ENCODE measurements around the gene ATP6V1B1.
A peak's percentile ranks its signal among the peaks of the same experiment; 100 is the strongest.

The ATP6V1B1 gene

DNA sequence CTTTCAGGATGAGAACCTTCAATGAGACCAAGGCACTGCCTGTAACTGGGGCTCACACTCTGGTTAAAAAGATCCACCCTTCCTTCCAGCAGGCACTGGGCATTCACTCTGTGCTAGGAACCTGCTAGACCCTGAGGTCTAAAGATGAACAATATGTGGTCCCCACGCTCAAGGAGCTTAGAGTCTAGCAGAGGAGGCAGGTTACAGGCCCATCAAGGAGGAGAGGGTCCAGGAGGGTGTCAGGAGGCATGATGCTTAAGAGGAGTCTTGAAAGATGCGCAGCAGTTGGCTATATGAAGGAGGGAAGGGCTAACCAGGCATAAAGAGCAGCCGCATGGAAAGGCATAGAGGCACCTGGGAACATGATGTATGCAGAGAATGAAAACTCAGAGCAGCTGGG is 47.3 kb downstream of the ATP6V1B1 start:
- H3K9me3 Mint-ChIP-seq = no peaks in the 10 kb centered on the region
- DNase-seq = no peak
- H3K4me1 Mint-ChIP-seq = peaks cover 23% of the 10 kb centered on the region
- peaks cover 20% of the 10 kb centered on the region for H3K36me3 Mint-ChIP-seq (ENCODE audit: low read depth)
- H3K27ac Mint-ChIP-seq = peak overlapping the region; percentile 7
- H3K27me3 Mint-ChIP-seq (ENCODE audit: low read depth, poor library complexity) = peaks cover 9% of the 10 kb centered on the region
- H3K4me3 Mint-ChIP-seq = no peak overlapping the region
- TF ChIP-seq, protein P1, sequence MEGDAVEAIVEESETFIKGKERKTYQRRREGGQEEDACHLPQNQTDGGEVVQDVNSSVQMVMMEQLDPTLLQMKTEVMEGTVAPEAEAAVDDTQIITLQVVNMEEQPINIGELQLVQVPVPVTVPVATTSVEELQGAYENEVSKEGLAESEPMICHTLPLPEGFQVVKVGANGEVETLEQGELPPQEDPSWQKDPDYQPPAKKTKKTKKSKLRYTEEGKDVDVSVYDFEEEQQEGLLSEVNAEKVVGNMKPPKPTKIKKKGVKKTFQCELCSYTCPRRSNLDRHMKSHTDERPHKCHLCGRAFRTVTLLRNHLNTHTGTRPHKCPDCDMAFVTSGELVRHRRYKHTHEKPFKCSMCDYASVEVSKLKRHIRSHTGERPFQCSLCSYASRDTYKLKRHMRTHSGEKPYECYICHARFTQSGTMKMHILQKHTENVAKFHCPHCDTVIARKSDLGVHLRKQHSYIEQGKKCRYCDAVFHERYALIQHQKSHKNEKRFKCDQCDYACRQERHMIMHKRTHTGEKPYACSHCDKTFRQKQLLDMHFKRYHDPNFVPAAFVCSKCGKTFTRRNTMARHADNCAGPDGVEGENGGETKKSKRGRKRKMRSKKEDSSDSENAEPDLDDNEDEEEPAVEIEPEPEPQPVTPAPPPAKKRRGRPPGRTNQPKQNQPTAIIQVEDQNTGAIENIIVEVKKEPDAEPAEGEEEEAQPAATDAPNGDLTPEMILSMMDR (IDR thresholded peaks at IDR 0.05) = no peak

DNA sequence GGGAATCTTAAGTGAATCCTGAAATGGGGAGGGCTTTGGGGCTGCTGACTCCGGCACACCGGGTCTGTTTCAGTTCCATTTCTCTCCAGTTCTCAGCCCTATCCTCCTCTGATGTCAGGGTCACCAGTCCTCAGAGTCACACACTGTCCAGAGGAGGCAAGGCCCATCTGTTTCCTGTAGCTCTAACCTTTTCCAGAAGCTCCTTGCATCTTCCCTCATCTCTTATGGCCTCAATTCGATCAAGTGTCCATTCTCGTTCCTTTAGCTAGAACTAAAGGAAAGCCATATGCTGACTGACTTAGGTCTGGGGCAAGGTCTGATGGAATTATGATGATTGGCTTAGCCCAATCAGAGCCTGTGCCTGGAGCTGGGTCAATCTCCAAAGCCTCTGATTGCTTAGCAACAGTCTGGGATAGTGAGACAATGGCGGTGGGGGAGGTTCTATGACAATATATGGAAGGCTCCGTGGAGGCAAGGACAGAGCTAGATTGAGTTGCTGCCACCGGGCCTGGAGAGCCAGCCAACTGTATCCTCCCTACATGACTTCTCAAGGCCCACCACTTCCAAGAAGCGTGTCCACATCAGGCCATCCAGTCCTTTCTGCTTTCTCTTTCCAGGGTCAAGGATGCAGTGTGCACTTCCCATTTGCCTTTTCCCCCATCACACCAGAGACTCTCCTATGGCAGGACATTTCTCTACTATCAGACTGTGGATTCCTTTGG is 48.0 kb downstream of the ATP6V1B1 start:
- DNase-seq = no peak
- Mint-ChIP-seq H3K9me3 (no peaks in the 10 kb centered on the region), H3K4me1 (peaks cover 19% of the 10 kb centered on the region), H3K27ac (peak overlapping the region; percentile 7), H3K36me3 (ENCODE audit: low read depth) (peaks cover 25% of the 10 kb centered on the region), H3K27me3 (ENCODE audit: low read depth, poor library complexity) (peaks cover 9% of the 10 kb centered on the region), H3K4me3 (no peak overlapping the region)
- TF ChIP-seq, protein P1 (IDR thresholded peaks at IDR 0.05) = no peak

DNA sequence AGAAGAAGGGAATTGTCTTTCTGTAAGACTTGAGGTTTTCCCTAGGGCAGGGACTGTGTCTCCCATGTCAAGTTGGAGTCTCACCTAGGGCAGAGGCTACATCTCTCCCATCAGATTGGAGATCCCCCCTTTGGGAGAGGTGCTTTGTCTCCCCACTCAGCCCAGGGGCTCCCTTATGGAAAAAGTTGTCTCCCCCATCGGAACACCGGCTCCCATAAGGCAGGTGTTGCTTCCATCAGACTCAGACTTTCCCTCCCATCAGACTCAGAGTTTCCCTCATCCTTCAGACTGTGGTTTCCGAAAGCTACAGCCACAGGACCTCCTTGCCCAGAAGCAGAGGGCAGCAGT is 48.5 kb downstream of the ATP6V1B1 start:
- no peak overlapping the region for H3K4me3 Mint-ChIP-seq
- DNase-seq = no peak

DNA sequence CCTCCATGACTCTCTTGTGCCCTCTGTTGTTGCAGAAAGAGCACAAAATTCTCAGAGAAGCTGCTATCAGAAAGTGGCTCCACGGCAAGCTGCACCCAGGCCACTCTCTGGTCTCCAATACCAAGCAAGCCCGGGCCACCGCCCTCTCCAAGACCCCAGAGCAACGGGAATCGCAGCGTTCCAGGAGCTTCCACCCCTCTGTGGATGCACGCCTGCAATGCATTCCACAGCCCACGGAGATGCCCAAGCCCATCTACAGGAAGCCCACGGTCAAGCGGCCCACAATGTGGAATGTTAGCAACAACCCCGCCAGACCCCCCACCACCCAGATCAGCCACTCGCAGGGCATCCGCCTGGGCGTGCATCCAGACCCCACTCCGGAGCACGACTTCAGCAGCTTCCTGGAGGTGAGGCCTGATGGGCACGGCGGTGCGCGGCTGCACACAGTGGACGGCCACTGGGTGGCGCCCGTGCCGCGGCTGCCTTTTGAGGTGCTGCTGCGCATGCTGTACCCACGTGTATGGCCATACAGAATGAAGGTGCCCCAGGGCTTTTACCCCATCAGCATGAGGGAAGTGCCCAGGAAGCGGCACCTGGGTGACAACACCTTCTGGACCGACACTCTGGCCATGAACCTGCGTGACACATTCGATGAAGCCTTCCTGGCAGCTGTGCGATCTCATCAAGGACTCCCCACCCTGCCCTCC is 49.0 kb downstream of the ATP6V1B1 start:
- Mint-ChIP-seq H3K4me1 (peaks cover 19% of the 10 kb centered on the region), H3K9me3 (no peaks in the 10 kb centered on the region), H3K27me3 (ENCODE audit: low read depth, poor library complexity) (peaks cover 9% of the 10 kb centered on the region), H3K4me3 (no peak overlapping the region), H3K36me3 (ENCODE audit: low read depth) (peaks cover 28% of the 10 kb centered on the region), H3K27ac (no peak overlapping the region)
- TF ChIP-seq, protein P1 (IDR thresholded peaks at IDR 0.05) = peak; percentile 76
- peak; percentile 77 for DNase-seq

More for the DNA sequence above, 48.5 kb downstream of the ATP6V1B1 start:
- H3K4me1 Mint-ChIP-seq = peaks cover 19% of the 10 kb centered on the region
- H3K36me3 Mint-ChIP-seq (ENCODE audit: low read depth) = peaks cover 28% of the 10 kb centered on the region
- no peaks in the 10 kb centered on the region for H3K9me3 Mint-ChIP-seq
- no peak overlapping the region for H3K27ac Mint-ChIP-seq
- H3K27me3 Mint-ChIP-seq (ENCODE audit: low read depth, poor library complexity) = peaks cover 9% of the 10 kb centered on the region
- TF ChIP-seq, protein P1 (IDR thresholded peaks at IDR 0.05) = no peak

DNA sequence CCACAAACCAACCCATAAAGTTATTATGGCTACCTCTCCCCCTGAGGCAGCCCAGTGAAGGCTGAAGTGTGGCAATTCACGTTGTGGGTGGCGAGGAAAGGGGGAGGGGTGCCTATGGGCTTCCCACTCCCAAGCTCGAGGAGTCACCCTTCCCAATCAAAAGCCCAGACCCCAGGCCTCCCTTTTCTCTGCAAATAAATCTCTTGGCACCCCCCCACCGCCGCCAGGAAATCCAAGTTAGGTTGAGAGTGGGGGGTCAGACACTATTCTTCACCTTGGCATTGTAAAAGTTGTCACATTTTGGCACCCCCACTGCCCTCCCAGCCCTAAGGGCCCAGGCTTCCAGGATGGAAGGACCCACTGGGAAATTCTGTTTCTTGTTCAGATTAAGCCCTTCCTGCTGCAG is 49.6 kb downstream of the ATP6V1B1 start:
- peaks cover 9% of the 10 kb centered on the region for H3K27me3 Mint-ChIP-seq (ENCODE audit: low read depth, poor library complexity)
- DNase-seq = no peak
- H3K36me3 Mint-ChIP-seq (ENCODE audit: low read depth) = peaks cover 28% of the 10 kb centered on the region
- H3K4me1 Mint-ChIP-seq = peaks cover 19% of the 10 kb centered on the region
- TF ChIP-seq, protein P1 (IDR thresholded peaks at IDR 0.05) = no peak
- H3K4me3 Mint-ChIP-seq = no peak overlapping the region
- no peaks in the 10 kb centered on the region for H3K9me3 Mint-ChIP-seq
- no peak overlapping the region for H3K27ac Mint-ChIP-seq

Data from nephron progenitor cell (in vitro differentiated cells).